HG03520 (cell line): ENCODE results near the gene DNAJC4.

Source experiments
- ATAC-seq: cut with Tn5 transposase; IDR thresholded peaks from one replicate; pipeline ENCODE4 v1.9.1; 2021; ENCODE audit warnings: mild to moderate bottlenecking, moderate library complexity; ENCODE audit not compliant: unreplicated experiment

Gene DNAJC4

DNA sequence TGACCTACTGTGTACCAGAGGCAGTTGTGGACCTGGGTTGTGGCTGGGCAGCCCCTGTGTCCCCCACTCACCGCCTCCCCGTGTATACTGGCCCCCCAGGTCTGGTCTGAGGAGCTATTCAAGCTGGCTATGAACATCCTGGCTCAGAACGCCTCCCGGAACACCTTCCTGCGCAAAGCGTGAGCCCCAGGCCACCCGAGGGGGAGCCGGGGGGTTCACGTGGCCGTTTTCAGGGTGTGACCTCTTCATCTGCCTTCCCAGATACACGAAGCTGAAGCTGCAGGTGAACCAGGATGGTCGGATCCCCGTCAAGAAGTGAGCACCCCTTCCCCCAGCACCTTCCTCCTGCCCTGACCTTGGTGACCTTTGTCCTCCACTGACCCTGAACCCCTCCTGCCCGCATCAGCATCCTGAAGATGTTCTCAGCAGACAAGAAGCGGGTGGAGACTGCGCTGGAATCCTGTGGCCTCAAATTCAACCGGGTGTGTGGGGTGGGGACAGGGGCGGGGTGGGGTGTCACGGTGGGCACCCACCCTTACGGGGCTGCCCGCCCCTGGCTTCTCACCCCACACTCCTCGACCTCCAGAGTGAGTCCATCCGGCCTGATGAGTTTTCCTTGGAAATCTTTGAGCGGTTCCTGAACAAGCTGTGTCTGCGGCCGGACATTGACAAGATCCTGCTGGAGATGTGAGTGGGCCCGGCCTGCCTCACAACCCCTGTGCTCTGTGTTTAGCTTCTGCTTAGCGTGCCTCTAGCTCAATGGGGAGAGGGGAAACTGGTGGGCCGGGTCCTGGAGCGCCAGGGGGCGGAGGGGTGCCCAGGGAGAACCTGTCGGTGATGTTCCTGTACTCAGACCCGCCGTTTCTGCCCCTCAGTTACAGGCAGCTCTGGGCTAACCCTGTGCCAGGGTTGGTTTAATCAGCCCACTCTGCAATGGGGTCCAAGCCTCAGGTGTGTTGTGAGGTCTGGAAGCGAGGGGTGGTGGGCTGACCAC, 25.1 kb downstream of the DNAJC4 start:
- no peak for ATAC-seq

DNA sequence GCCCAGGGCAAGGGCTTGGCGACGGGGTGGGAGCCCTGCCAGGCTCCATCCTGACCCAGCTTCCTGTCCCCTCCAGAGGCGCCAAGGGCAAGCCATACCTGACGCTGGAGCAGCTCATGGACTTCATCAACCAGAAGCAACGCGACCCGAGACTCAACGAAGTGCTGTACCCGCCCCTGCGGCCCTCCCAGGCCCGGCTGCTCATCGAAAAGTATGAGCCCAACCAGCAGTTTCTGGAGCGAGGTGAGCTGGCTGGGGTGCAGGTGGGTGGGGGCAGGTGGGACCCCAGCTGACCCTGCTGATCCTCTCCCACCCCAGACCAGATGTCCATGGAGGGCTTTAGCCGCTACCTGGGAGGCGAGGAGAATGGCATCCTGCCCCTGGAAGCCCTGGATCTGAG, 26.0 kb downstream of the DNAJC4 start:
- no peak for ATAC-seq

DNA sequence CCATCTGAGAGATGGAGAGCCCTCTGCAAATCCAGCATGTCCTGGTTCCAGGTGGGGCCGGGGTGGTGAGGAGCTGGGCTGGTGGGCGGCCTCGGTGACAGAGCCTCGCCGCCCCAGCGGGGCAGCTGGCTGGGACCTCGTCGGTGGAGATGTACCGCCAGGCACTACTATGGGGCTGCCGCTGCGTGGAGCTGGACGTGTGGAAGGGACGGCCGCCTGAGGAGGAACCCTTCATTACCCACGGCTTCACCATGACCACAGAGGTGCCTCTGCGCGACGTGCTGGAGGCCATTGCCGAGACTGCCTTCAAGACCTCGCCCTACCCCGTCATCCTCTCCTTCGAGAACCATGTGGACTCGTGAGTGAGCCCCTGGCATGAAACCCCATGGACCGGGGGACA, 28.0 kb downstream of the DNAJC4 start:
- ATAC-seq = no peak

DNA sequence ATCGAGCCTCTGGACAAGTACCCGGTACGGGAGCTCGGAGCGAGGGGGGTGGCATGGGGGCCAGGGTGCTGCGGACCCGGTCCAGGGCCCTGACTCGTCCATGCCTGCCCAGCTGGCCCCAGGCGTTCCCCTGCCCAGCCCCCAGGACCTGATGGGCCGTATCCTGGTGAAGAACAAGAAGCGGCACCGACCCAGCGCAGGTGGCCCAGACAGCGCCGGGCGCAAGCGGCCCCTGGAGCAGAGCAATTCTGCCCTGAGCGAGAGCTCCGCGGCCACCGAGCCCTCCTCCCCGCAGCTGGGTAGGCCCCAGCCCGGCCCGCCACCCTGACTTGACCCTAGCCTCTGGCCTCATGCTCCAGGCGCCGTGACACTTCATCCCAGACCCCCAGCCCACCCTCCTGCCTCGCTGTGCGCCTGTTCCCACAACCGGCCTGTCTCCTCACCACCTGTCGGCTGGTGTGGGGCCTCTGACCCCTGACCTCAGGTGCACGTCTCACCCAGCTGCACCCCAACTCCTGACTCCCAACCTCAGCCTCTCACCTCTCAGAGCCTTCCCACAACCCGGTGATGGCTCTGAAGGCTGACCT, 28.7 kb downstream of the DNAJC4 start:
- no peak for ATAC-seq

DNA sequence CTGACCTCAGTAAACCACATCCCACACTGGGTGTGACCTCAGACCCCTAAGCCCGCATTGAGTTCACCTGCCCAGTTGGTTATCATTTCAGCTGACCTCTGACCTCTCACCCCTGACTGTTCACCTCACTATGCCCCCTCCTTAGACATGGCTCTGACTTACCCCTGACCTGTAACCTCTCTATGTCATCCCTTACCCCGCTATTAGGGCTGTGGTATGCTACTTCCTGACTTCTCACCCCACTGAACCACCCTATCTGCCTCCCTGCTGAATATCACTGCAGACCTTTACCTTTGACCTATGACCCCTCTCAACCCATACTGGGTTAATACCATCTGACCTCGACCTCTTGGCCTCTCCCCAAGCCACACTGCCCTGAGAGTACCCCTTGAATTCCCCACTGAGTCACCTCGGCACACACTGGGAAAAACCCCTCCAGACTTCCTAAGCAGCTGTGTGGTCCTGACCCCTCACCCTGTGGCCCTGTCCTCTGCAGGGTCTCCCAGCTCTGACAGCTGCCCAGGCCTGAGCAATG, 29.3 kb downstream of the DNAJC4 start:
- no peak for ATAC-seq

DNA sequence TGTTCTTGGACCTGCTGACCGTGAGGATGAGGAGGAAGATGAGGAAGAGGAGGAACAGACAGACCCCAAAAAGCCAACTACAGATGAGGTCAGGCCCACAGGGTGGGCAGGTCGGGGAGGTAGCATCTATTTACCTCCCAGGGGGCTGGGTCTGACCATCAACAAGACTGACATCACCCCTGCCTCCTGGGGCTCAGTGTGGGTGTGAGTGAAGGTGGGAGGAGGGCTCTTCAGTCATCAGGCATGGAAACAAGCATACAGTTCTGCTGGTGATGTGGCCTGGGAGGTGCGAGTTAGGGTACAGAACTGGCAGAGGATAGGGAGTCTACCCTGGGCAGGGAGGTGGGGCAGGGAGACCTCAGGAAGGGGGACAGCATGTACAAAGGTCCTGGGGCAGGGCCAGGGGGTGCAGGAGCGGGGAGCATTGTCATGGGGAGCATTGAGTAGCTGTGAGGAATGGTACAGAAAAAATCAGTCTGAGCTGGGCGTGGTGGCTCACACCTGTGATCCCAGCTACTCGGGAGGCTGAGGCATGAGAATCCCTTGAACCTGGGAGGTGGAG, 29.9 kb downstream of the DNAJC4 start:
- no peak for ATAC-seq

DNA sequence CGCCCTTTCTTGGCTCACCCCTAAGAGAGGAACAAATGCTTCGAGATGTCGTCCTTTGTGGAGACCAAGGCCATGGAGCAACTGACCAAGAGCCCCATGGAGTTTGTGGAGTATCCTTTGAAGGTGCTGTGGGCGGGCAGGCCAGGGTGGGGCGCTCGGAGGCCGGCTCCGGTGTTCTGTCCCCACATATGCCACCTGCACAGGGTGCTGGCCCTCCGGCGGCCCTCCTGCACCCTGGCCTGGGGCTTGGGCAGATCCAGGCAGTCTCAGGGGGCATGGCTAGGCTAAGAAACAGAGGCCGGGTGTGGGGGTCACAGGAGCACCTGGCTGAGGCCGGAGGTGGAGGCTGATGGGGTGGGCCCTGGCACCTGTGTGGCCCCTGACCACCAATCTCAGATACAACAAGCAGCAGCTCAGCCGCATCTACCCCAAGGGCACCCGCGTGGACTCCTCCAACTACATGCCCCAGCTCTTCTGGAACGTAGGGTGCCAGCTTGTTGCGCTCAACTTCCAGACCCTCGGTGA, 31.3 kb downstream of the DNAJC4 start:
- ATAC-seq = no peak

DNA sequence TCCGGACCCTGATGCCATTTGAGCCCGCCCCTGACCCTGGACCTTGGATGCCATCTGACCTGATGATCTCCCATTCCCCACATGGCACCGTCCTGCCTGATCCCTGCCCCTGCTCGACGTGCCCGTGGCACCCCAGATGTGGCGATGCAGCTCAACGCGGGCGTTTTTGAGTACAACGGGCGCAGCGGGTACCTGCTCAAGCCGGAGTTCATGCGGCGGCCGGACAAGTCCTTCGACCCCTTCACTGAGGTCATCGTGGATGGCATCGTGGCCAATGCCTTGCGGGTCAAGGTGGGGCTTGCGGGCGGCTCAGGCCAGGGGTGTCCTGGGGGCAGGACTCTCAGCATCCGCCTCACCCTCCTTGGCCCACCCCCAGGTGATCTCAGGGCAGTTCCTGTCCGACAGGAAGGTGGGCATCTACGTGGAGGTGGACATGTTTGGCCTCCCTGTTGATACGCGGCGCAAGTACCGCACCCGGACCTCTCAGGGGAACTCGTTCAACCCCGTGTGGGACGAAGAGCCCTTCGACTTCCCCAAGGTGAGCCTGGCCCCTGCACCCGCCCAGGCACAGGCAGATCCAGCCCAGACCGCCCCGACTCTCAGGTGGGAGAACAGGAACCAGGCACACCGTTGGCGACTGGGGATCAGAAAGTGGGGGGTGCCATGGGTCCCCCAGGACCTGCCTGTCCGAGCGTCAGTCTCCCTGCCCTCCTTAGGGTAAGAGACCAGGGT, 32.1 kb downstream of the DNAJC4 start:
- no peak for ATAC-seq

DNA sequence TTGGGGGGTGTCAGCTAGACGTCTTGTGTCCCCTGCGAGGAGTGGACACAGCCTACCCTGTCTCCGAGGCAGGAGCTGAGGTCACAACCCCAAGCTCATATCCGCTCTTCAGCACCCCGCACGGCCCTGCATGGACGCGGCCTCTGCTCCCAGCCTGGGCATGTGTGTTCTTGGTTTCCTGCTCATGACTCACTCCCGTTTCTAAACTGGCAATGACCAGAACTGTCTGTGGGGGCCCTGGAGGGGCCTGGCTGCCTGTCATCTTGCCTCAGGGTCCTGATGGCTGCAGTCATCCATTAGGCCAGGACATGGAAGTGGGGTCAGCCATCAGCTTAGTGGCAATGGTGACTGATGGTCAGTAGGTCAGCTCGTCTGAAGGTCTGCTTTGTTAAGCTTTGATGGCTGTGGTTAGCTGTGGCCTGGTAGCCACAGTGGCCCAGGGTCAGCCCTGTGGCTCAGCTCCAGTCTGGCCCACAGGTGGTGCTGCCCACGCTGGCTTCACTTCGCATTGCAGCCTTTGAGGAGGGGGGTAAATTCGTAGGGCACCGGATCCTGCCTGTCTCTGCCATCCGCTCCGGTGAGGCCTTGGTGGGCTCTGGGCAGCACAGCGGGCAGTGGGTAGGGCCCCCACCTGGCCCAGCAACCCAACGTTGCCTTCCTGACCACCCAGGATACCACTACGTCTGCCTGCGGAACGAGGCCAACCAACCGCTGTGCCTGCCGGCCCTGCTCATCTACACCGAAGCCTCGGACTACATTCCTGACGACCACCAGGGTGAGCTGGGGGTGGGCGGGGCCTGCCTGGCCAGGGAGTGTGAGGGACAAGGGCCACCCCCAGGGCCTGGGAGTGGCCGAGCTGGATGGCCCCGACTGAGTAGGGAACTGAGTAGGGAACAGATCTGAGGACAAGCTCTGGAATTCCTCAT, 32.9 kb downstream of the DNAJC4 start:
- ATAC-seq = no peak

DNA sequence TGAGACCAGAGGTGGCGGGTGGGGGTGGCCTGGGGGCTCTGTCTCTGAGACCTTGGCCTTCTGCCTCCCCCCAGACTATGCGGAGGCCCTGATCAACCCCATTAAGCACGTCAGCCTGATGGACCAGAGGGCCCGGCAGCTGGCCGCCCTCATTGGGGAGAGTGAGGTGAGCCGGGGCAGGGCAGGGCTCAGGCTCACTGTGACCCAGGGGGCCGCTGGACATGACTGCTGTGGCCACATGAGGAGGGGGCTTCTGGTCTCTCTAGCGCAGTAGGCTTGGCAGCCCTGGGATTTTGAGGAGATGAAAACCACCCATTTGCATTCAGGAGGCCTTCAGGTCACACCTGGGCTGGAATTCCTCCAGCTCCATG, 33.6 kb downstream of the DNAJC4 start:
- ATAC-seq = no peak

DNA sequence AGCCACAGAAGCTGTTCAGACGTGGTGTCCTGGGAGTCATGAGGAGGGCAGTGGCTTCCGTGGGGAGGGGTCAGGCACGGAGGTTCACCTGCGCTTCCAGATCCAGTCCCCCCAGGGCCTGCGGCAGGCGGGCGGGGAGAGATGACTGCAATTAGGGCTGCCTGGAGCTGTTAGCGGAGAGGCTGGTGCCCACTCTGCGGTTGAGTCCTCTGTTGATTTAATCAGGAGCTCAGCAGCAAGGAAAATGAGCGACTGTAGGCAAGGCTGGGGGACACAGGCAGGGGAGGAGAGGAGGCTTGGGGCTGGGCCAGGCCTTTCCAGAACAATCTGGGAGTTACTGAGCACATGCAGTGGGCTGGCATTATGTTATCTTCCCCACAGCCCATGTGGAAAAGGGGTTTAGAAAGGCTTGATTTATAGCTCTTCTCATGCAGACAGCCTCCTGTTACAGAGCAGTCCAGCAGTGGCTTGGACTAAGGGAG, 34.1 kb downstream of the DNAJC4 start:
- no peak for ATAC-seq

DNA sequence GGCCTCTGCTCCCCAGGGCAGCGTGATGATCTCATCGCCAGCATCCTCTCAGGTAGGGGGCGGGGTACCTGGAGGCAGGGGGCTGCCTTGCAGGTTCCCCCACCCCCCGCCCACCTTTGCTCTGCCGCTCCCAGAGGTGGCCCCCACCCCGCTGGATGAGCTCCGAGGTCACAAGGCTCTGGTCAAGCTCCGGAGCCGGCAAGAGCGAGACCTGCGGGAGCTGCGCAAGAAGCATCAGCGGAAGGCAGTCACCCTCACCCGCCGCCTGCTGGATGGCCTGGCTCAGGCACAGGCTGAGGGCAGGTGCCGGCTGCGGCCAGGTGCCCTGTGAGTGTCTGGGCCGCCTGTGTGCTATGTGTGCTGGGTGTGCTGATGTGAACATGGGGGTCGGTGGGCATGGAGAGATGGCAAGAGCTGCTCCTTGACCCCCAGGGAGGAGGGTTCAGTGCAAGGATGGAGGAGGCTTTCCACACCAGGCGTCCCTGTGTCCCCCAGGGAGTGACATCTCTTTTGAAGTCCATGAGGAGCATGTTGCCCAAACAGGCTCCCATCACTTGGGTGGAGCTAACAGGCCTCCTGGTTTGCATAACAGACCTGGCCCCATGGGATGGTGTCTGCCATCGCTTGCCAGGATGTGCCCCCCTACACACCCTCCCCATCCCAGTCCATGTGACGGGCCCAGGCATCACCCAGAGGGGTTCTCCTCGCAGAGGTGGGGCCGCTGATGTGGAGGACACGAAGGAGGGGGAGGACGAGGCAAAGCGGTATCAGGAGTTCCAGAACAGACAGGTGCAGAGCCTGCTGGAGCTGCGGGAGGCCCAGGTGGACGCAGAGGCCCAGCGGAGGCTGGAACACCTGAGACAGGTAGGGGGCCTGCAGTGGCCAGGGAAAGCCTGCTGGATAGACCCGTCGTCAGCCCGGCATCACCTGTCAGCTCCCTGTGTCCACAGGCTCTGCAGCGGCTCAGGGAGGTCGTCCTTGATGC, 35.1 kb downstream of the DNAJC4 start:
- ATAC-seq = no peak

DNA sequence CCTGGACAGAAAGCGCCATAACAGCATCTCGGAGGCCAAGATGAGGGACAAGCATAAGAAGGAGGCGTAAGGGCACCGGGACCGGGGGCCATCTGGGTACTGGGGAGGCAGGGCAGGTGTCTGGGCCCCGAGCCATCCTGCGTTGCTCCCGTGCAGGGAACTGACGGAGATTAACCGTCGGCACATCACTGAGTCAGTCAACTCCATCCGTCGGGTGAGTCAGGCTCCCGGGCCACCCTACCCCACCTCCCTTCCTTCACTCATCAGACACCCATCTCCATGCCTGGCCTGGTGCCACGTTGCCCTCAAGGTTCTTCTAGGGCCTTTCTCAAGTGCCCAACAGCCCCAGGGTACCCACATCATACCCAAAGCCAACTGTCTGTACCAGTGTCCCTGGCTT, 36.0 kb downstream of the DNAJC4 start:
- ATAC-seq = no peak

DNA sequence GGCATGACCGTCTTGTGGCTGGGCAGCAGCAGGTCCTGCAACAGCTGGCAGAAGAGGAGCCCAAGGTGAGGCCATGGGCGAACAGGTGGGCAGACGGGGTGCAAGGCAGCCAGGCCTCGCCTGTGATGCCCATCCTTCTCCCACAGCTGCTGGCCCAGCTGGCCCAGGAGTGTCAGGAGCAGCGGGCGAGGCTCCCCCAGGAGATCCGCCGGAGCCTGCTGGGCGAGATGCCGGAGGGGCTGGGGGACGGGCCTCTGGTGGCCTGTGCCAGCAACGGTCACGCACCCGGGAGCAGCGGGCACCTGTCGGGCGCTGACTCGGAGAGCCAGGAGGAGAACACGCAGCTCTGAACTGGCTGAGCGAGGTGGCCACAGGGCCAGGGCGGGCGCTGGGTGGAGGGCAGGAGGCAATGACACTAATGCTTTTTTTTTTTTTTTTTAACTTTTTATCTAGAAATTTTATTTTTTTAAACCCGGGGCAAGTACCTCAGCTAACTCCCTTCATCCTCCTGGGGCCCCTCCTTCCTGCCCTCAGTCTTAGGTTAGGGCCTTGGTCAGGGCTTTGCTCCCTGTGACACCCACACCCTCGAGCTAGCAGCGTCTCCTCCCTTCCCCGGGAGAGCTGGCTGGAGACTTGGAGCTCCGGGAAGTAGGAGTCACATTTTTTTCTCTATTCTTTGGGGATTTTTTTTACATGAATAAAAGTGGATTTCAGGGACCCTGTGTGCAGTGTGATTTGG, 37.0 kb downstream of the DNAJC4 start:
- no peak for ATAC-seq

DNA sequence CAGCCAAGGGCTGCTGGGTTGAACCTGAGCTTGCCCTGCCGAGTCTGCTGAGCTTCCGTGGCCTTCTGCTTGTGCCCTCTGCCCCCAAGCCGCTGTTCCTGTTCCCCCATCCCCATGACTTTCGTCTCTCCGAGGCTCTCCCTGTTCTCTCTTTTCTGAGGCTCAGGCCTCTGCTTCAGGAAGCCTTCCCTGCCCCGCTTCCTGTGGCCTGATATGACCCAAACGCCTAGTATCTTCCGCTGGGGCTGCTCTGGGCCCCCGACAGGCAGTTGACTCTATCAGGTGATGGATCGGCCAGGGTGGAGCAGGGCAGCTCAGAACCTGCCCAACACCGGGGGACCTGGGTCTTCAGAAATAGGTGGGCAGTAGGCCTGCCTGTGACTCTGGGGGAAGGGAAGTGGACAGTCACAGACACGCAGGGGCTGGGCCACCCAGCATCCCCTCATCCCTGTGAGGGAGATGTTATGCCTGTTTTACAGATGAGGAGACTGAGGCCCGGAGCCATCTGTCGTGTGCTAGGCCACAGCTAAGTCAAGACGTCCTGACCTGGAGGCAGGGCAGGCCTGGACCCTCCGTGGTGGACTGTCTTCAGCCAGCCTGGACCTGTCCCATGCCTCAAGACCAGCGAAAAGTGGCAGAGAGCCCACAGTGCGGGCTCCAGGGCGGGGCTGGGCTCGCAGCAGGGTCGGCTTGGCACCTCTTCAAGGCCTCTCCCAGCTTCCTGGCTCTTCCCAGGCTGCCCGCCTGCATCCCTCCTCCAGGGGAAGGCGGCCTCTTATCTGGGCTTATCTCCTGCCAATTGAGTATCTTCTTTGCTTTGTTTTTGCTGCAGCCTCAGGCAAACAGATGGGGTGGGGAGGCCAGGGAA, 37.9 kb downstream of the DNAJC4 start:
- no peak for ATAC-seq

DNA sequence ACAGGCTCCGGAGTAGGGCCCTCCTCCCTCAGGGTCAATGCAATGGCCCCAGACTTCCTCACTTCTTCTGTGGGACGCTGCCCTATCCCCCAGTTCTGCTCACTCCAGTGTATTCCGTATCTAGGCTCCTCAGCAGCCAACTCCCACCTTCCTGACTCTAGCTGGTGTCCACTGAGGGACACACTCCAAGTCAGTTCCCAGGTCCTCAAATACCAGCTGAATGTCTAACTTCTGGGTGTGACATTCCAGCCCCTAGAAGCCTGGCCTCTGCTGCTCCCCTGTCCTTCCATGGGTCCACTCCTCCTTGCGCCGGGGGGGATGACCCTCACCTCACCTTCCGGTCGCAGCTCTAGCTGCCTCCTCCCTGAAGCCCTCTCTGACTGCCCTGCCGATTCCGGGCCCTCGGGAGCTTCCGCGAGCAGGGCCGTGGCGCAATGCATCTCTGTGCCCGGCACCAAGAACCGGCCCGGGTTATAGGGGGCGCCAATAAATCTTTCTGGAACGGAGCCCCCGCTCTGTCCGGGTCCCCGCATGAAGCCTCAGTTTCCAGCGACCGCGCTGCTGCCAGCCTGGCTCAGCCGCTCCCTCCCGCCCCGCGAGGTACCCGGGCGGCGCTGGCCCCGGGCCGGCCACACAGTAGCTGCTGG, 38.7 kb downstream of the DNAJC4 start:
- ATAC-seq = no peak
